Measurements from ENCODE around the gene MMP2. TPM values are rescaled to one million over a fixed set of nuclear protein-coding genes. Genes with fewer than 3 reads are reported as not detected.

The MMP2 gene
- total and polyA plus RNA-seq, 2 experiments from 2014 or later, result 128 to 196 TPM

DNA sequence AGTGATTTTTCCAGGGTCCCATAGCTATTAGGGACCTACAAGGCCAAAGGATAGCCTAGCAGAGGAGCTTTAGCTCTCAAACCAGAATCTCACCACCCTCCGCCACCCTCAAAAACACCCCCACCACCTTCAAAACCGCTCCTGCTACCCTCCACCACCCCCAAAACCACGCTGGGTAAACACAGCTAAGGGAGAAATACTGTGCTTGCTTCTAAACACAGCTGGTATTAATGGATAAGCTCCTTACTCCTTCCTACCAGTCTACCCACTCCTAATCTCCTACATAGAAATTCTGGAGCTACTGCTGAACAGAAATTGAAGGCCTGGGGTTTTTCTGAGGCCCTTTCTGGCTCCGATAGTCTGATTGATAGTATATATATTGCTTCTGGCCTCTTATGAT lies 27.7 kb downstream of the MMP2 start:
- H3K9me3 ChIP-seq (ENCODE audit: low read depth), result peaks cover 6% of the 10 kb centered on the region

DNA sequence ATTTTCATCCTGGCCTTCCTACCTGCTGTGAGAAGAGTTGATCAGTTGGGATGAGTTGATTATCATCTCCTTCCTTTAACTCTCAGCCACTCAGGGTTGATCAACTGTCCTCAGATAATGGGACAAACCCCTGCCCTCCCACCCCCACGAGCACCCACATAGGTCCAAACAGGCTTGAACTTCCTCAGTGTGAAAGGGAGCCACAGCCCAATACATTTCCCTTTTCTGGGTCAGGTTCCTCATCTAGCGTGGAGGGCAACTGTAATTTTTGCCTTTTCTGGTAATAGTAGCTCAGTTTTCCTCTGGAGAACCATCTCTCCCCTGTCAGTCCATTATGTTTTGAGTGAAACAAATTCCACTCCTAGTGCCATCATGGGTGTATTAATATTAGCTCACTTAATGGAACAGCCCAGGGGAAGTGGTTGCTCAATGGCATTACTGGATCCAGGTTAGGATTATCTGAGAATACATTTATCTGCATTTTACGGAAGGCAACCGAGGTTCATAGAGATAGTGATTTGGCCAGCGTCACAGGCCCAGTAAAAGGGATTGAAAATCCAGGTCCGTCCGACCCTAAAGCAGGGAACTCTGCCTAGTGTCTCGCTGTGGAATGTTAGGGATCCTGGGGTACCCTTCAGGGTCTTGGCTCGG lies 29.4 kb downstream of the MMP2 start:
- Histone ChIP-seq H3K9me3 (ENCODE audit: low read depth) (peaks cover 15% of the 10 kb centered on the region), H3K36me3 (replicated peaks; ENCODE audit: insufficient read depth, low read depth) (no peaks in the 10 kb centered on the region), H3K27me3 (no peaks in the 10 kb centered on the region), H3K4me3 (peak overlapping the region; percentile 22), H3K27ac (no peak overlapping the region), H2AFZ (no peak overlapping the region), H3K4me2 (peak overlapping the region; percentile 92), H3K4me1 (ENCODE audit: insufficient read depth) (peaks cover 4% of the 10 kb centered on the region), H3K79me2 (no peaks in the 10 kb centered on the region), H3K9me2 (replicated peaks; ENCODE audit: insufficient read depth) (no peaks in the 10 kb centered on the region), H4K20me1 (ENCODE audit: insufficient read depth, poor library complexity, severe bottlenecking) (no peaks in the 10 kb centered on the region)
- TF ChIP-seq EZH2 (IDR thresholded peaks at IDR 0.05; ENCODE audit: borderline replicate concordance) (no peak), EZH2phosphoT487 (IDR thresholded peaks at IDR 0.05; ENCODE audit: low read depth, severe bottlenecking, unreplicated experiment) (no peak)
- TF ChIP-seq, protein P1, sequence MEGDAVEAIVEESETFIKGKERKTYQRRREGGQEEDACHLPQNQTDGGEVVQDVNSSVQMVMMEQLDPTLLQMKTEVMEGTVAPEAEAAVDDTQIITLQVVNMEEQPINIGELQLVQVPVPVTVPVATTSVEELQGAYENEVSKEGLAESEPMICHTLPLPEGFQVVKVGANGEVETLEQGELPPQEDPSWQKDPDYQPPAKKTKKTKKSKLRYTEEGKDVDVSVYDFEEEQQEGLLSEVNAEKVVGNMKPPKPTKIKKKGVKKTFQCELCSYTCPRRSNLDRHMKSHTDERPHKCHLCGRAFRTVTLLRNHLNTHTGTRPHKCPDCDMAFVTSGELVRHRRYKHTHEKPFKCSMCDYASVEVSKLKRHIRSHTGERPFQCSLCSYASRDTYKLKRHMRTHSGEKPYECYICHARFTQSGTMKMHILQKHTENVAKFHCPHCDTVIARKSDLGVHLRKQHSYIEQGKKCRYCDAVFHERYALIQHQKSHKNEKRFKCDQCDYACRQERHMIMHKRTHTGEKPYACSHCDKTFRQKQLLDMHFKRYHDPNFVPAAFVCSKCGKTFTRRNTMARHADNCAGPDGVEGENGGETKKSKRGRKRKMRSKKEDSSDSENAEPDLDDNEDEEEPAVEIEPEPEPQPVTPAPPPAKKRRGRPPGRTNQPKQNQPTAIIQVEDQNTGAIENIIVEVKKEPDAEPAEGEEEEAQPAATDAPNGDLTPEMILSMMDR (IDR thresholded peaks at IDR 0.05; ENCODE audit: poor library complexity), result no peak
- 60% methylated on average over 9 of the region's 9 CpGs for WGBS (ENCODE audit: low lambda C conversion rate, missing lambda C conversion rate)
- no peak for DNase-seq (ENCODE audit: low spot score)

More for the DNA sequence above, 27.7 kb downstream of the MMP2 start:
- H3K4me3 ChIP-seq, result no peak overlapping the region
- TF ChIP-seq EZH2phosphoT487 (IDR thresholded peaks at IDR 0.05; ENCODE audit: low read depth, severe bottlenecking, unreplicated experiment), result no peak
- TF ChIP-seq, protein P1 (IDR thresholded peaks at IDR 0.05; ENCODE audit: poor library complexity), result no peak
- TF ChIP-seq EZH2 (IDR thresholded peaks at IDR 0.05; ENCODE audit: borderline replicate concordance), result no peak
- H3K36me3 ChIP-seq (replicated peaks; ENCODE audit: insufficient read depth, low read depth), result no peaks in the 10 kb centered on the region
- 29% methylated on average over 4 of the region's 4 CpGs for WGBS (ENCODE audit: low lambda C conversion rate, missing lambda C conversion rate)
- H3K27me3 ChIP-seq, result no peaks in the 10 kb centered on the region
- peaks cover 16% of the 10 kb centered on the region for H3K4me1 ChIP-seq (ENCODE audit: insufficient read depth)
- no peak overlapping the region for H3K4me2 ChIP-seq
- H4K20me1 ChIP-seq (ENCODE audit: insufficient read depth, poor library complexity, severe bottlenecking), result no peaks in the 10 kb centered on the region
- no peak overlapping the region for H2AFZ ChIP-seq
- no peaks in the 10 kb centered on the region for H3K79me2 ChIP-seq
- DNase-seq (ENCODE audit: low spot score), result no peak
- H3K9me2 ChIP-seq (replicated peaks; ENCODE audit: insufficient read depth), result no peaks in the 10 kb centered on the region
- H3K27ac ChIP-seq, result no peak overlapping the region

DNA sequence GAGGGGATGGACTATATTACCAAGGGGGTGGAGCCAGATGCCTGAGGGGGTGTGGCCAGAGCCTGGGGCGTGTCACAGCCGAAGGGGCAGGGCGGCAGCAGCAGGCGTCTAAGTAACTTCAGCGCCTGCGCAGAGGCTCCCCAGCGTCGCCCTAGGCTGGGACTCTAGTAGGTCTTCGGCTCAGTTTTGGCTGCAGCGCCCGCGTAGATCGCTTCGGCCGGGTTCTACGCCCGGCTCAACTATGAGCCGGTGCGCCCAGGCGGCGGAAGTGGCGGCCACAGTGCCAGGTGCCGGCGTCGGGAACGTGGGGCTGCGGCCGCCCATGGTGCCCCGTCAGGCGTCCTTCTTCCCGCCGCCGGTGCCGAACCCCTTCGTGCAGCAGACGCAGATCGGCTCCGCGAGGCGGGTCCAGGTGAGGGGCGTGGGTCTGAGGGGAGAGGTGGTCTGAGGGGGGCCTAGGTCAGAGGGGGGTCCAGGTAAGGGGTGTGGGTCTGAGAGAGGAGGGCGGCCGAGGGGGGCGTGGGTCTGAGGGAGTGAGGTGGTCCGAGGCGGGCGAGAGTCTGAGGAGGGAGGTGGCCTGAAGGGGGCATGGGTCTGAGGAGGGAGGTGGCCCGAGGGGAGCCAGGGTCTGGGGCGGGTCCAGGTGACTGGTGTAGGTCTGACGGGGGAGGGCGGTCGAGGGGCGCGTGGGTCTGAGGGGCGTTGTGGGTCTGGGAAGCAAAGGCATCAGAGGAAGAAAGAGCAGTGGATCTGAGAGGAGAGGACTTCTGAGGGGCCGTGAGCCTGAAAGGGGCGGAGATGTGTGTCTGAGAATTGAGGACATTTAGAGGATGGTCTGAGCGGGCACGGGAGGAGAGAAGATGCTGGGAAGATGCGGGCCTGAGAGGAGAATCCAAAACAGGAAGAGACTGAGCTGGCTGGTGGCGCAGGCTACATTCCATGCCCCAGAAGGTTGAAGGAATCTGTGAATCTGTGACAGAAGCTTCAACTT lies 30.2 kb downstream of the MMP2 start, which contains the start of gene LPCAT2:
Gene LPCAT2 (plus strand): TSS at position 132 of the 991 bp plus-strand sequence. CDS start 110 bp downstream, at position 242.
- no peak for TF ChIP-seq EZH2phosphoT487 (IDR thresholded peaks at IDR 0.05; ENCODE audit: low read depth, severe bottlenecking, unreplicated experiment)
- no peak for TF ChIP-seq EZH2 (IDR thresholded peaks at IDR 0.05; ENCODE audit: borderline replicate concordance)
- TF ChIP-seq, protein P1 (IDR thresholded peaks at IDR 0.05; ENCODE audit: poor library complexity), result no peak
- peak within 1 kb of the TSS; percentile 92 for H3K4me2 ChIP-seq
- H3K4me3 ChIP-seq, result peak within 1 kb of the TSS; percentile 22
- H3K9me2 ChIP-seq (replicated peaks; ENCODE audit: insufficient read depth), result no peaks in the 10 kb centered on the region
- H3K9me3 ChIP-seq (ENCODE audit: low read depth), result peaks cover 15% of the 10 kb centered on the region
- H4K20me1 ChIP-seq (ENCODE audit: insufficient read depth, poor library complexity, severe bottlenecking), result no peaks in the 10 kb centered on the region
- no peaks in the 10 kb centered on the region for H3K4me1 ChIP-seq (ENCODE audit: insufficient read depth)
- peak within 1 kb of the TSS; percentile 47 for H2AFZ ChIP-seq
- H3K79me2 ChIP-seq, result no peaks in the 10 kb centered on the region
- no peaks in the 10 kb centered on the region for H3K36me3 ChIP-seq (replicated peaks; ENCODE audit: insufficient read depth, low read depth)
- no peak within 1 kb of the TSS for H3K27ac ChIP-seq
- DNase-seq (ENCODE audit: low spot score), result peak; percentile 94
- WGBS (ENCODE audit: low lambda C conversion rate, missing lambda C conversion rate), result 3% methylated on average over 45 of the region's 61 CpGs
- no peaks in the 10 kb centered on the region for H3K27me3 ChIP-seq
